ENCODE measurements around the gene NPPA.

DNA sequence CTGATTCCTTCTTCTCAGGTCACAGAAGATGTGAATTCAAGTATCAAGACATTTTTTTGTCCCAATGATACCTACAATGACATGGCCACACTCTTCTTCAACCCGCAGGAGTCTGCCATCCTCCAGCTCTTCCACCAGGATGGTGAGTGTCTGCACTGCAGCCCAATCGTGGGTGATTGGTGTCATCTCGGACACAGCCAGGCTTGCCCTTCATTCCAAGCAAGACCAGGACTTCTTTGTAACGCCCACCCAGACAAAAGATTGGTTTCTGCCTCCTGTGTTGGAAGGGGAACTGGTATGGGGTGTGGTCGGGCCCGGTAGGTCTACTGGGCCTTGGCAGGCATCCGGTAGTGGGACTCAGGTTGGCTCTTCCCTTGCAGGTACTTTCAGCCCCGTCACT is 14.1 kb downstream of the NPPA start:
- TF ChIP-seq, protein P1, sequence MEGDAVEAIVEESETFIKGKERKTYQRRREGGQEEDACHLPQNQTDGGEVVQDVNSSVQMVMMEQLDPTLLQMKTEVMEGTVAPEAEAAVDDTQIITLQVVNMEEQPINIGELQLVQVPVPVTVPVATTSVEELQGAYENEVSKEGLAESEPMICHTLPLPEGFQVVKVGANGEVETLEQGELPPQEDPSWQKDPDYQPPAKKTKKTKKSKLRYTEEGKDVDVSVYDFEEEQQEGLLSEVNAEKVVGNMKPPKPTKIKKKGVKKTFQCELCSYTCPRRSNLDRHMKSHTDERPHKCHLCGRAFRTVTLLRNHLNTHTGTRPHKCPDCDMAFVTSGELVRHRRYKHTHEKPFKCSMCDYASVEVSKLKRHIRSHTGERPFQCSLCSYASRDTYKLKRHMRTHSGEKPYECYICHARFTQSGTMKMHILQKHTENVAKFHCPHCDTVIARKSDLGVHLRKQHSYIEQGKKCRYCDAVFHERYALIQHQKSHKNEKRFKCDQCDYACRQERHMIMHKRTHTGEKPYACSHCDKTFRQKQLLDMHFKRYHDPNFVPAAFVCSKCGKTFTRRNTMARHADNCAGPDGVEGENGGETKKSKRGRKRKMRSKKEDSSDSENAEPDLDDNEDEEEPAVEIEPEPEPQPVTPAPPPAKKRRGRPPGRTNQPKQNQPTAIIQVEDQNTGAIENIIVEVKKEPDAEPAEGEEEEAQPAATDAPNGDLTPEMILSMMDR (conservative IDR thresholded peaks at IDR 0.05): no peak
- TF ChIP-seq EZH2 (IDR thresholded peaks at IDR 0.05; ENCODE audit: low read depth): no peak
